GM06990 (cell line): ENCODE results near the gene MEI1.

Experiments
- DNase-seq: peaks from one replicate; pipeline ENCODE4 v3.0.0-alpha.2; 2011; ENCODE audit not compliant: insufficient read length; ENCODE audit errors: extremely low read depth
- H3K27me3 ChIP-seq: replicated peaks from 2 replicates; pipeline ENCODE4 v1.6.0; 2011; ENCODE audit warnings: low read length; ENCODE audit not compliant: control insufficient read depth, insufficient read depth
- H3K36me3 ChIP-seq: 2 replicates; pipeline ENCODE4 v1.5.1; 2011; ENCODE audit warnings: low read length; ENCODE audit not compliant: control insufficient read depth, insufficient read depth
- H3K4me3 ChIP-seq: replicated peaks from 2 replicates; pipeline ENCODE4 v1.5.1; 2011; ENCODE audit warnings: low read depth, mild to moderate bottlenecking, control low read depth, low read length
- CTCF ChIP-seq: IDR thresholded peaks from 2 replicates; pipeline ENCODE4 v1.5.1; 2011; ENCODE audit warnings: low read length, control low read depth, mild to moderate bottlenecking, inconsistent platforms; ENCODE audit not compliant: insufficient read depth, poor library complexity, severe bottlenecking

The MEI1 gene

DNA sequence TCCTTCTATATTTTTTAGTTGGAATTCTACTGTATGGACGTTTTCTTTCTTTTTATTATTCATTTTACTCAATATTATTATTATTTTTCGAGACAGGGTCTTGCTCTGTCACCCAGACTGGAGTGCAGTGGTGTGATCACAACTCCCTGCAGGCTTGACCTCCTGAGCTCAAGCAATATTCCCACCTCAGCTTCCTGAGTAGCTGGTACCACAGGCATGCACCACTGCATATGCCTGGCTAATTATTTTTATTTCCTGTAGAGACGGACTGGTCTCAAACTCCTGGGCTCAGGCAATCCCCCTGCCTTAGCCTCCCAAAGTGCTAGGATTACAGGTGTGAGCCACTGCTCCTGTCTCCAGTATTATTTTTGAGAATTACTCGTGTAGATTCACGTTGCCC is 67.2 kb downstream of the MEI1 start:
- no peaks in the 10 kb centered on the region for H3K36me3 ChIP-seq
- H3K4me3 ChIP-seq: no peak overlapping the region
- H3K27me3 ChIP-seq: no peaks in the 10 kb centered on the region
- no peak for TF ChIP-seq CTCF
- no peak for DNase-seq

- TF ChIP-seq CTCF: no peak
- no peak overlapping the region for H3K4me3 ChIP-seq
- H3K27me3 ChIP-seq: no peaks in the 10 kb centered on the region
- no peaks in the 10 kb centered on the region for H3K36me3 ChIP-seq
- no peak for DNase-seq
Observed at GRCh38 chr22:41768430-41768829, 69.1 kb downstream of the MEI1 start.

DNA sequence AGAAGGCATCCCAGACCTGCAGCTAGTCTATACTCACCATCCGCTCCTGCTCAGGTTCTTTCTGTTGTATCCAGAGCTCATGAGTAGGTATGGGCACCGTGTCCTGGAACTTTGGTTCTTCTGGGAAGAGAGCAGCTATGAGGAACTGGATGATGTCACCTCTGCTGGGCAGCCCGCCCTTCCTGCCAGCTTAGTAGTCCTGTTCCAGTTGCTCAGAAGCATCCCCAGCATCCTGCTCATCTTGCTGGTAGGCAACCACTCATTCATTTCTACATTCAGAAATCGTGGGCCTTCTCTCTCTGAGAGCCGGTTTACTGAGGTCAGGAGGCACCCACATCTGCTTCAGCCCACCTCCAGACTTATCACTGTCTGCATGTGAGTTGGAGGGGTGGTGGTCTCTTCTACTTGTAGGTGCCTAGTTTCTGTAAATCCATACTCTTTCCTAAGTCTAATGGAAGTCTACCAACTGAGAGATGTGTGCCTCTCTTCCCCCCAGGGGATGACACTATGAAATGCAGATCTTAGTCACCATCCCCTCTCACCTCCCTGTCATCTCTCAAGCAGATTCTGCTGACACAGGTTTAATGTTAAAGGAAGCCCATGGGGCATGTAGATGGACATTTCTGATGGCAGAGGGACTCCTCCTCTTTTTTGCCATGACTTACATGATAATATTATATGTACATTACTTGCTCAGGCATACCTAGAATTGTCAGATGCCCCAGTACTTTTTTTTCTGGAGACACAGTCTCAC is 71.6 kb downstream of the MEI1 start:
- no peak overlapping the region for H3K4me3 ChIP-seq
- no peak for TF ChIP-seq CTCF
- no peaks in the 10 kb centered on the region; the same call in 1 of the 2 replicates for H3K36me3 ChIP-seq
- H3K27me3 ChIP-seq: no peaks in the 10 kb centered on the region
- no peak for DNase-seq

DNA sequence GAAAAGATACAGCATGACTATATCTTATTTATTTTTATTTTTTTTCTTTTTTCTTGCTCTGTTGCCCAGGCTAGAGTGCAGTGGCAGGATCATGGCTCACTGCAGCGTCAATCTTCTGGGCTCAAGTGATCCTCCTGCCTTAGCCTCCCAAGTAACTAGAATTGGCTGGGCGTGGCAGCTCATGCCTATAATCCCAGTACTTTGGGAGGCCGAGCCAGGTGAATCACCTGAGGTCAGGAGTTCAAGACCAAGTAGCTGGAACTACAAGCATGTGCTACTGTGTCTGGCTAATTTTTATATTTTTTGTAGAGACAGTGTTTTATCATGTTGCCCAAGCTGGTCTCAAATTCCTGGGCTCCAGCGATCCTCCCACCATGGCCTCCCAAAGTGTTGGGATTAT is 72.9 kb downstream of the MEI1 start:
- no peak for DNase-seq
- H3K4me3 ChIP-seq: no peak overlapping the region
- H3K36me3 ChIP-seq: no peaks in the 10 kb centered on the region; the same call in 1 of the 2 replicates
- no peaks in the 10 kb centered on the region for H3K27me3 ChIP-seq
- no peak for TF ChIP-seq CTCF

GRCh38 chr22:41772645-41773044 is 73.3 kb downstream of the MEI1 start:
- Histone ChIP-seq H3K4me3 (no peak overlapping the region), H3K36me3 (no peaks in the 10 kb centered on the region; the same call in 1 of the 2 replicates), H3K27me3 (no peaks in the 10 kb centered on the region)
- TF ChIP-seq CTCF: no peak
- no peak for DNase-seq
